Measurements from ENCODE around the gene SYNJ2BP. TPM values are rescaled to one million over a fixed set of nuclear protein-coding genes. Genes with fewer than 3 reads are reported as not detected.
"Not testable (repeated sequence)": the region's sequence is repeated elsewhere in the genome, so short reads cannot be mapped to it uniquely, and the experiment has no call there.

SYNJ2BP gene
- total RNA-seq, 1 experiment from 2014 or later: 27.5 TPM

- no peaks in the 10 kb centered on the region for H3K27me3 ChIP-seq (replicated peaks; ENCODE audit: control insufficient read depth, insufficient read depth, low read length)
- CTCF ChIA-PET: no interaction called here
- no peaks in the 10 kb centered on the region for H3K4me1 ChIP-seq
- H3K27me3 Mint-ChIP-seq (ENCODE audit: insufficient read depth, unreplicated experiment): no peaks in the 10 kb centered on the region
- H3K36me3 ChIP-seq (ENCODE audit: control insufficient read depth, insufficient read depth, low read length): no peaks in the 10 kb centered on the region
- H3K4me3 ChIP-seq (ENCODE audit: low read depth, low read length): no peak overlapping the region
- H3K36me3 Mint-ChIP-seq (ENCODE audit: insufficient read depth, unreplicated experiment): no peaks in the 10 kb centered on the region
- intact Hi-C loops (cut with micrococcal nuclease; ENCODE audit: unreplicated experiment): no loop called here
- no peak overlapping the region for H3K27ac Mint-ChIP-seq (ENCODE audit: unreplicated experiment)
- no peak for TF ChIP-seq CTCF (IDR thresholded peaks at IDR 0.05; ENCODE audit: insufficient read depth in 1 of 2, low read depth in 1 of 2, low read length in 1 of 2, severe bottlenecking in 1 of 2, unreplicated experiment in 1 of 2)
- no peak for DNase-seq
- no peaks in the 10 kb centered on the region for H3K4me1 Mint-ChIP-seq (ENCODE audit: low read depth, unreplicated experiment)
- BruUV-seq (replicated peaks): no TSS peak
- H3K9me3 Mint-ChIP-seq (ENCODE audit: unreplicated experiment): peaks cover 63% of the 10 kb centered on the region
- peaks cover 9% of the 10 kb centered on the region; the same call in 1 of the 2 replicates for H3K9me3 ChIP-seq
- POLR2A ChIA-PET: no interaction called here
- H3K4me3 Mint-ChIP-seq (ENCODE audit: unreplicated experiment): no peak overlapping the region
These were observed 20.0 kb upstream of the SYNJ2BP start for GRCh38 chr14:70436867-70437266.

DNA sequence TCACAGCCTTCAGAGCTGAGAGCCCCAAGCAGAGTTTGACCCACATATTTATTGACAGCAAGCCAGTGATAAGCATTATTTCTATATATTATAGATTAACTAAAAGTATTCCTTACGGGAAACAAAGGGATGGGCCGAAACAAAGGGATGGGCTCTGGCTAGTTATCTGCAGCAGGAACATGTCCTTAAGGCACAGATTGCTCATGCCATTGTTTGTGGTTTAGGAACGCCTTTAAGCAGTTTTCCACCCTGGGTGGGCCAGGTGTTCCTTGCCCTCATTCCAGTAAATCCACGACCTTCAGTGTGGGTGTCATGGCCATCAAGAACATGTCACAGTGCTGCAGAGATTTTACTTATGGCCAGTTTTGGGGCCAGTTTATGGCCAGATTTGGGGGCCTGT, 9.7 kb upstream of the SYNJ2BP start:
- H3K4me1 ChIP-seq; H3K27ac Mint-ChIP-seq (ENCODE audit: unreplicated experiment); BruUV-seq (replicated peaks); CTCF ChIA-PET; H3K27me3 Mint-ChIP-seq (ENCODE audit: insufficient read depth, unreplicated experiment); H3K4me3 ChIP-seq (ENCODE audit: low read depth, low read length); POLR2A ChIA-PET; H3K9me3 ChIP-seq; intact Hi-C loops (cut with micrococcal nuclease; ENCODE audit: unreplicated experiment); H3K36me3 ChIP-seq (ENCODE audit: control insufficient read depth, insufficient read depth, low read length); DNase-seq; H3K4me1 Mint-ChIP-seq (ENCODE audit: low read depth, unreplicated experiment); H3K4me3 Mint-ChIP-seq (ENCODE audit: unreplicated experiment); H3K36me3 Mint-ChIP-seq (ENCODE audit: insufficient read depth, unreplicated experiment); H3K27me3 ChIP-seq (replicated peaks; ENCODE audit: control insufficient read depth, insufficient read depth, low read length): not testable (repeated sequence)
- H3K9me3 Mint-ChIP-seq (ENCODE audit: unreplicated experiment): peaks cover 28% of the 10 kb centered on the region

DNA sequence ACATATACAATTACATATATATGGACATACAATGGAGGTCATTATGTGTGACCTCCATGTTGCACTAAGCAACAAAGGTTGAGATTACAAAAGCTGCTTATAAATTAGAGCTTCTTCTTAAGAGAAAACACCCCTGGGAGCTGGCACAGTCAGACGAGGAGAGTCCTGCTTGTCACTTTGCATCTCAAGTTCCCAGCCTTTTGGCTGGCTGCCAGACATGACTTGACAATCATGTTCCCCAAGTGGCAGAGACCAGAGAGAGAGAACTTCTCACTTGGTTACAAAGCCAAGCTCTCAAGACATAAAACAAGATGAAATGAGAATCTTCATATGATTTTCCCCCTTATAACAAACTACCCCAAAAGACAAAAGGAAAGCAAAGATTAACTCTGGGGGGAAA, 8.5 kb upstream of the SYNJ2BP start:
- no peak overlapping the region for H3K27ac Mint-ChIP-seq (ENCODE audit: unreplicated experiment)
- no peaks in the 10 kb centered on the region for H3K36me3 Mint-ChIP-seq (ENCODE audit: insufficient read depth, unreplicated experiment)
- no peak for TF ChIP-seq CTCF (IDR thresholded peaks at IDR 0.05; ENCODE audit: insufficient read depth in 1 of 2, low read depth in 1 of 2, low read length in 1 of 2, severe bottlenecking in 1 of 2, unreplicated experiment in 1 of 2)
- ChIA-PET POLR2A (no interaction called here), CTCF (no interaction called here)
- H3K4me3 Mint-ChIP-seq (ENCODE audit: unreplicated experiment): no peak overlapping the region
- no peaks in the 10 kb centered on the region for H3K36me3 ChIP-seq (ENCODE audit: control insufficient read depth, insufficient read depth, low read length)
- H3K4me1 Mint-ChIP-seq (ENCODE audit: low read depth, unreplicated experiment): no peaks in the 10 kb centered on the region
- H3K9me3 ChIP-seq: no peaks in the 10 kb centered on the region; the same call in 1 of the 2 replicates
- H3K4me1 ChIP-seq: no peaks in the 10 kb centered on the region
- intact Hi-C loops (cut with micrococcal nuclease; ENCODE audit: unreplicated experiment): no loop called here
- H3K9me3 Mint-ChIP-seq (ENCODE audit: unreplicated experiment): peaks cover 30% of the 10 kb centered on the region
- H3K27me3 ChIP-seq (replicated peaks; ENCODE audit: control insufficient read depth, insufficient read depth, low read length): no peaks in the 10 kb centered on the region
- BruUV-seq (replicated peaks): no TSS peak
- peaks cover 8% of the 10 kb centered on the region for H3K27me3 Mint-ChIP-seq (ENCODE audit: insufficient read depth, unreplicated experiment)
- no peak overlapping the region for H3K4me3 ChIP-seq (ENCODE audit: low read depth, low read length)
- no peak for DNase-seq

DNA sequence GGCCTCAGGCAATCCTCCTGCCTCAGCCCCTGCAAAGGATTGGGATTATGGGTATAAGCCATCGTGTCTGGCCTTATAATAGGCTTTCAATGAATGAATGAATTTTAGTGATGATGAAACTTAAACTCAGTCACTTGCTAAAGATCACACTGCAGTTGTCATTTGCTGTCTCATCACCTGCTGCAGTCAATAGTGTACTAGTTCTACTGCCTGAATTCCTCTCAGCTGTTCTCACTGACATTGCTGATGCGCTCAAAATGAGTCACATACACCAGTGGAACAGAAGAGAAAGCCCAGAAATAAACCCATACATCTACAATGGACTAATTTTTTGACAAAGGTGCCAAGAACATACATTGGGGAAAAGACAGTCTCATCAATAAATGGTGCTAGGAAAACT, 5.6 kb upstream of the SYNJ2BP start:
- Mint-ChIP-seq H3K9me3 (ENCODE audit: unreplicated experiment) (peaks cover 22% of the 10 kb centered on the region), H3K27ac (ENCODE audit: unreplicated experiment) (no peak overlapping the region), H3K4me3 (ENCODE audit: unreplicated experiment) (no peak overlapping the region), H3K27me3 (ENCODE audit: insufficient read depth, unreplicated experiment) (peaks cover 8% of the 10 kb centered on the region), H3K4me1 (ENCODE audit: low read depth, unreplicated experiment) (no peaks in the 10 kb centered on the region), H3K36me3 (ENCODE audit: insufficient read depth, unreplicated experiment) (no peaks in the 10 kb centered on the region)
- Histone ChIP-seq H3K4me1 (no peaks in the 10 kb centered on the region), H3K4me3 (ENCODE audit: low read depth, low read length) (no peak overlapping the region), H3K36me3 (ENCODE audit: control insufficient read depth, insufficient read depth, low read length) (no peaks in the 10 kb centered on the region), H3K9me3 (no peaks in the 10 kb centered on the region; the same call in 1 of the 2 replicates), H3K27me3 (replicated peaks; ENCODE audit: control insufficient read depth, insufficient read depth, low read length) (no peaks in the 10 kb centered on the region)
- TF ChIP-seq CTCF (IDR thresholded peaks at IDR 0.05; ENCODE audit: insufficient read depth in 1 of 2, low read depth in 1 of 2, low read length in 1 of 2, severe bottlenecking in 1 of 2, unreplicated experiment in 1 of 2): no peak
- ChIA-PET CTCF (no interaction called here), POLR2A (no interaction called here)
- DNase-seq: no peak
- intact Hi-C loops (cut with micrococcal nuclease; ENCODE audit: unreplicated experiment): no loop called here
- no TSS peak for BruUV-seq (replicated peaks)

GRCh38 chr14:70419270-70419931, 2.5 kb upstream of the SYNJ2BP start:
- H3K27me3 Mint-ChIP-seq (ENCODE audit: insufficient read depth, unreplicated experiment); H3K9me3 ChIP-seq; H3K36me3 ChIP-seq (ENCODE audit: control insufficient read depth, insufficient read depth, low read length); BruUV-seq (replicated peaks); H3K4me3 Mint-ChIP-seq (ENCODE audit: unreplicated experiment); H3K27ac Mint-ChIP-seq (ENCODE audit: unreplicated experiment); H3K4me1 ChIP-seq; H3K36me3 Mint-ChIP-seq (ENCODE audit: insufficient read depth, unreplicated experiment); H3K9me3 Mint-ChIP-seq (ENCODE audit: unreplicated experiment); H3K4me3 ChIP-seq (ENCODE audit: low read depth, low read length); H3K27me3 ChIP-seq (replicated peaks; ENCODE audit: control insufficient read depth, insufficient read depth, low read length); POLR2A ChIA-PET; intact Hi-C loops (cut with micrococcal nuclease; ENCODE audit: unreplicated experiment); DNase-seq; CTCF ChIA-PET: not testable (repeated sequence)
- H3K4me1 Mint-ChIP-seq (ENCODE audit: low read depth, unreplicated experiment): peaks cover 10% of the 10 kb centered on the region

Data from Caco-2 (cell line).